Omental fat pad (tissue), 4 donors: ENCODE measurements around the gene NPR2. TPM values are rescaled to one million over a fixed set of nuclear protein-coding genes. Genes with fewer than 3 reads are reported as not detected.

ENCODE experiments used
- ATAC-seq: fragments of 150-250 bp; one replicate; pipeline ENCODE4 v1.9.1; 2016; ENCODE audit warnings: mild to moderate bottlenecking, moderate library complexity; ENCODE audit not compliant: low FRiP score
- DNase-seq: peaks from one replicate; pipeline ENCODE4 v3.0.0-alpha.2; 2019; ENCODE audit warnings: low spot score
- total RNA-seq, 4 donors: library from RNA; depleted of rRNA; stranded (reverse); fragments of >200 nt; gene quantifications; one replicate each; pipeline ENCODE4 v1.1.0, GENCODE V29; 2016
- TF ChIP-seq, protein P1 (sequence below), 3 donors: fragments of 450-650 bp; IDR thresholded peaks; one replicate each; pipeline ENCODE4 v1.5.1; 2016 to 2017; ENCODE audit warnings: antibody characterized with exemption in 3 of 3, mild to moderate bottlenecking in 3 of 3, moderate library complexity in 2 of 3

Gene NPR2
- total RNA-seq, 4 donors from 2014 or later: 13.7 to 28.2 (median 24.3) TPM

DNA sequence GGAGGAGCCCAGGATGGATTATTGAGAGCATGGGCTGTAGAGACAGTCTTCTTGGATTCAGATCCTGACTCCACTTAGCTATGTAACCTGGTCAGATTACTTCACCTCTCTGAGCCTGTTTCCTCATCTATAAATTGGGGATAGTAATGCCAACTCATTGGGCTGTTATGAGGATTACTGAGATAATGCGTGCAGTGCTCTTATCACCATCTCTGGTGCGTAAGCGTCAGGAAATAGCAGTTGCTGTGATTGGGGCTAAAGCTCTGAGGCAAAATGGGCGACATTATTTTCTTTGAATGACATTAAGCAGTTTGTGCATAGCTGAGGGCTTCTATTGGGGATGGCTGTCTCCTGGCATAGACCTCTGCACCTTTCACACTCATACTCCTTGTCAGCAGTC lies 36.3 kb upstream of the NPR2 start:
- TF ChIP-seq, protein P1, sequence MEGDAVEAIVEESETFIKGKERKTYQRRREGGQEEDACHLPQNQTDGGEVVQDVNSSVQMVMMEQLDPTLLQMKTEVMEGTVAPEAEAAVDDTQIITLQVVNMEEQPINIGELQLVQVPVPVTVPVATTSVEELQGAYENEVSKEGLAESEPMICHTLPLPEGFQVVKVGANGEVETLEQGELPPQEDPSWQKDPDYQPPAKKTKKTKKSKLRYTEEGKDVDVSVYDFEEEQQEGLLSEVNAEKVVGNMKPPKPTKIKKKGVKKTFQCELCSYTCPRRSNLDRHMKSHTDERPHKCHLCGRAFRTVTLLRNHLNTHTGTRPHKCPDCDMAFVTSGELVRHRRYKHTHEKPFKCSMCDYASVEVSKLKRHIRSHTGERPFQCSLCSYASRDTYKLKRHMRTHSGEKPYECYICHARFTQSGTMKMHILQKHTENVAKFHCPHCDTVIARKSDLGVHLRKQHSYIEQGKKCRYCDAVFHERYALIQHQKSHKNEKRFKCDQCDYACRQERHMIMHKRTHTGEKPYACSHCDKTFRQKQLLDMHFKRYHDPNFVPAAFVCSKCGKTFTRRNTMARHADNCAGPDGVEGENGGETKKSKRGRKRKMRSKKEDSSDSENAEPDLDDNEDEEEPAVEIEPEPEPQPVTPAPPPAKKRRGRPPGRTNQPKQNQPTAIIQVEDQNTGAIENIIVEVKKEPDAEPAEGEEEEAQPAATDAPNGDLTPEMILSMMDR (IDR thresholded peaks at IDR 0.05): no peak
- ATAC-seq: no peak

DNA sequence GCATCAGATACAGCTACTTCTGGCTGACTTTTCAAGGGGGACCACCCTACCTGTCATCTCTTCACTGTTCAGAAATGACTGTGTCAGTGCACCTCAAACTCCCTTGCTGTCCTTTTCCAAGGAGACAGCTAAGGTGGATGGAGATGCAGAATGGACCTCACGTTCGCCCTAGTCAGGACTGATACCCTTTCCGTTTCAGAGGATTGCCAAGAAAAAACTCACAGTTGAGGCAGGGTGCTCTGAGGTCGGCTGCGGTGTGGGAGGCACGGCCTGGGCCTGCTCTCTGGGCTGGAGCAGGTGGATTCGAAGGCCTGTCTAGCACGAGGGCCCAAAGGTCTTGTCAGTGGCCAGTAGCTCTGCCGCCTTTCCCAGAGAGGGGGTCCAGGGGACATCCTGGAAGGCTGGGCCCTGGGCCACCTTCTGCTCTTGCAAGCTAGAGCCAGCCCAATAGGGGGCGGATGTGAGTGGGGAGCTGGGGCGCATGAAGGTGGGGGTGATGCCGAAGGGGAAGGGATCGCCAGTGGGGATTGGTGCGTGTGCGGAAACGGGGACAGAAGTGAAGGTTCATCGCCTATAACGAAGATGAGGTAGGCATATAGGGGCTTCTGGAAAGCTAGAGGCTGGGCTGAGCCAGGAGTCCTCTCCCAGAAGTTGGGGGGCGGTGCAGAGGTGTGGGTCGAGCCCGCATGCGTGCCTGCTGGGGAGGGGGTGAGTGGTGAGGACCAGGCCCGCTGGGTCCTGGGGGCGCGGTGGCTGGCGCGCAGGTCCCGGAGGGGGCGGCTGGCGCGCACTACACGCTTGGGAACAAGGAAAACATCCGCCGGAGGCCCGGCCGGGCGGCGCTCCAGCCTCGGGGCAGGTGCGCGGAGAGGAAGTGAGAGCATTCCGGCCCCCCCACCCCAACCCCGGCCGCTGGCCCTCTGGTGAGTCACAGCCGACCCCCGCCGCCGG lies 34.8 kb upstream of the NPR2 start:
- TF ChIP-seq, protein P1 (IDR thresholded peaks at IDR 0.05): no peak
- peak; percentile 88 for ATAC-seq
- no peak for DNase-seq

More for the DNA sequence above, 36.3 kb upstream of the NPR2 start:
- no peak for DNase-seq

- peak; percentile 74 for ATAC-seq
- no peak for DNase-seq
Observed at GRCh38 chr9:35757226-35757891, 34.0 kb upstream of the NPR2 start.

DNA sequence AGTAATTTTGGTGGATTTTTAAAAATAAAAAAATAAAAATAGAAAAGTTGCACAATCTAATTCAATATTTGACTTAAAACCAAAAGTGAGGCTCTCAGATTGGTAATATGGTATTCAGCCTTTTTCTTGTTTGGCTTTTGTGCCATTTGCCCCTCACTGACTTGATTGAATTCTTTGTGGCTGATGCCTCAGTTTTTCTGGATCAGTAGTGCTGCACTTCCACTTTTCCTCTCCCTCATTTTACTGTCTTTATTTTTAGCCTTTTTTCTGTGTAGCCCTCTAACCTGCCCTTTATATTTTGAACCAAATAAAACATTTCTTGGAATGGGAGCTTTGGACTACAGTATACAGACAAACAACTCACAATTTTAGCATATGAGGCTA lies 33.5 kb upstream of the NPR2 start:
- DNase-seq (no peak), ATAC-seq (no peak)
- TF ChIP-seq, protein P1 (IDR thresholded peaks at IDR 0.05): no peak

More at GRCh38 chr9:35757226-35757891, 34.0 kb upstream of the NPR2 start:
- TF ChIP-seq, protein P1 (IDR thresholded peaks at IDR 0.05): no peak

DNA sequence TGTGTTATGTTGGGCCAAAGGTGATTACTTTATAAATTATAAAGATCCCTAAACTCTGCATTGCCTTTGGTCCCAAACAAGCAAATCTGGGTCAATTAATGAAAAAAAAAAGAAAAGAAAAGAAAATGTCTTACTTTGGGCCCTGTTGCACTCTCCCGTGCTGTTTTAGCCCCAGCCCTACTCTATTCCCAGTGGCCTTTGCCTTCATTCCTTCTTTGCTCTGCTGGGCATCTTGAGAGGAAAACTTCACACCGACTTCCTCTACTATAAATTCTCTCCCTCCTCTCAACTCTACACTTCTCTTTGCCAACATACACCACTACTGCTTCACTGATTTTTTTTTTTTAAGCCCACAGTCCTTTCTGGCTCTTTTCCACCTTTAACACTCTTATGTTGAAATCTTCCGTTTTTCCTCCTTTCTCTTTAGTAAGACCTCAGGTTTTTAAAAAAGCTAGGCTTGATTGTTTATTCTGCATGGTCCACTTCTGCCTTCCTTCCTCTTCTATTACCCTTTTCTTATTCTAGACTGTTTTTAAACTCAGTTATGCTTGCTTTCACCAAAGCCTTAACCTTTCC lies 32.8 kb upstream of the NPR2 start:
- DNase-seq: no peak
- ATAC-seq: no peak
- TF ChIP-seq, protein P1 (IDR thresholded peaks at IDR 0.05): no peak

DNA sequence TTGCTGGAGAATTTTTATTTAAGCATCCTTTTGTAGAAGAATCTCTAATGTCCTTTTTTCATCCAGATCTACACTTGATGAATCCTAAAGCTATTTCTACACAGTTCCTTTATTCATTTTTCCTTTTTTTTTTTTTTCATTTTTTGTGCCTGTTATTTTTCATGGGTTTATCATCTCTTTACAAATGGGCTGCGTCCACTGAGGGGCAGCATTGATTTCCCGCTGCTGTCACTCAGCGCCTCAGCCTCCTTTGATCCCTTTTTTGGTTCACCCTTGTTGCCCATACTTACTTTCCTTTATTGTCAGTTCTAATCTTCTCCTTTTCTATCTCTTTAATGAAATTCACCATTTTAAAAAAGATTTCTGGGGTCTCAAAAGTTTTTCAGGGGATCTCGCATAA lies 31.6 kb upstream of the NPR2 start:
- TF ChIP-seq, protein P1 (IDR thresholded peaks at IDR 0.05): no peak
- ATAC-seq: no peak
- DNase-seq: no peak
